Measurements from ENCODE around the gene SDK2.

SDK2 gene

GRCh38 chr17:73506470-73507435 is 137.5 kb downstream of the SDK2 start:
- no peak for DNase-seq (ENCODE audit: low read depth)

- no peak for DNase-seq (ENCODE audit: low read depth)
Measured at GRCh38 chr17:73503560-73503959, 140.7 kb downstream of the SDK2 start.

- no peak for DNase-seq (ENCODE audit: low read depth)
Measured at GRCh38 chr17:73500414-73500999, 143.7 kb downstream of the SDK2 start.

GRCh38 chr17:73498886-73499554 is 145.2 kb downstream of the SDK2 start:
- no peak for DNase-seq (ENCODE audit: low read depth)

GRCh38 chr17:73498176-73498575 is 146.1 kb downstream of the SDK2 start:
- no peak for DNase-seq (ENCODE audit: low read depth)

- no peak for DNase-seq (ENCODE audit: low read depth)
Measured at GRCh38 chr17:73497721-73498120, 146.5 kb downstream of the SDK2 start.

- no peak for DNase-seq (ENCODE audit: low read depth)
Measured at GRCh38 chr17:73496232-73496631, 148.0 kb downstream of the SDK2 start.

GRCh38 chr17:73495641-73496040 is 148.6 kb downstream of the SDK2 start:
- no peak for DNase-seq (ENCODE audit: low read depth)

GRCh38 chr17:73494950-73495349 is 149.3 kb downstream of the SDK2 start:
- no peak for DNase-seq (ENCODE audit: low read depth)

- DNase-seq (ENCODE audit: low read depth) = no peak
Measured at GRCh38 chr17:73493956-73494926, 150.0 kb downstream of the SDK2 start.

GRCh38 chr17:73492821-73493814 is 151.1 kb downstream of the SDK2 start:
- DNase-seq (ENCODE audit: low read depth) = no peak

GRCh38 chr17:73492125-73492820 is 152.0 kb downstream of the SDK2 start:
- no peak for DNase-seq (ENCODE audit: low read depth)

- no peak for DNase-seq (ENCODE audit: low read depth)
Measured at GRCh38 chr17:73491648-73492047, 152.6 kb downstream of the SDK2 start.

GRCh38 chr17:73490851-73491250 is 153.4 kb downstream of the SDK2 start:
- no peak for DNase-seq (ENCODE audit: low read depth)

GRCh38 chr17:73489991-73490390 is 154.3 kb downstream of the SDK2 start:
- no peak for DNase-seq (ENCODE audit: low read depth)

- DNase-seq (ENCODE audit: low read depth) = no peak
Measured at GRCh38 chr17:73489333-73489732, 154.9 kb downstream of the SDK2 start.

GRCh38 chr17:73485130-73485529 is 159.1 kb downstream of the SDK2 start:
- no peak for DNase-seq (ENCODE audit: low read depth)

- DNase-seq (ENCODE audit: low read depth) = no peak
Measured at GRCh38 chr17:73482894-73483293, 161.4 kb downstream of the SDK2 start.

- DNase-seq (ENCODE audit: low read depth) = no peak
Measured at GRCh38 chr17:73482251-73482716, 162.0 kb downstream of the SDK2 start.

- no peak for DNase-seq (ENCODE audit: low read depth)
Measured at GRCh38 chr17:73481676-73482075, 162.6 kb downstream of the SDK2 start.

Data from EH (cell line).